Gastrocnemius medialis (tissue), 4 donors: Measurements from ENCODE around the gene FNDC3B.

Experiments used
- CTCF ChIP-seq, 5 experiments: fragments of 450-650 bp in 3 of 5; fragments of 200-600 bp in 2 of 5; sonication (generic) in 2 of 5; IDR thresholded peaks in 4 of 5; conservative IDR thresholded peaks in 1 of 5; 1 replicate in 4 of 5; 2 replicates in 1 of 5; pipeline ENCODE4 v1.5.1; 2016 to 2019; ENCODE audit warnings: antibody characterized with exemption in 5 of 5, mild to moderate bottlenecking in 3 of 5, moderate library complexity in 3 of 5
- POLR2A ChIP-seq, 2 donors: fragments of 450-650 bp; IDR thresholded peaks; one replicate each; pipeline ENCODE4 v1.6.1; 2017; ENCODE audit warnings: antibody characterized with exemption in 2 of 2, mild to moderate bottlenecking in 2 of 2, moderate library complexity in 2 of 2

- TF ChIP-seq CTCF (IDR thresholded peaks at IDR 0.05 in 4 of 5, conservative IDR thresholded peaks at IDR 0.05 in 1 of 5): no peak
- no peak for TF ChIP-seq POLR2A (IDR thresholded peaks at IDR 0.05)
These were observed 36.8 kb downstream of the FNDC3B start for GRCh38 chr3:172076212-172076611.
